Right atrium auricular region (tissue), 2 donors: ENCODE data around the gene INPP5A. TPM values are rescaled to one million over a fixed set of nuclear protein-coding genes. Genes with fewer than 3 reads are reported as not detected.
A peak's percentile ranks its signal among the peaks of the same experiment; 100 is the strongest.

Experiments
- DNase-seq: peaks from one replicate; pipeline ENCODE4 v3.0.0-alpha.2; 2019; ENCODE audit warnings: low spot score
- H3K27ac ChIP-seq, 2 donors: fragments of 200-600 bp; sonication (generic); 1 replicate in 1 of 2; 2 replicates in 1 of 2; pipeline ENCODE4 v1.5.1; 2016 to 2019
- H3K27me3 ChIP-seq, 2 donors: fragments of 200-600 bp; sonication (generic); one replicate each; pipeline versions ENCODE4 v1.5.1 to v1.6.0; 2017 to 2019
- H3K36me3 ChIP-seq: fragments of 200-600 bp; sonication (generic); one replicate; pipeline ENCODE4 v1.5.1; 2016
- H3K4me1 ChIP-seq, 2 donors: fragments of 200-600 bp; sonication (generic); one replicate each; pipeline versions ENCODE4 v1.5.1 to v1.6.0; 2017 to 2019
- H3K4me3 ChIP-seq, 2 donors: fragments of 200-600 bp; sonication (generic); 1 replicate in 1 of 2; 2 replicates in 1 of 2; pipeline ENCODE4 v1.5.1; 2017 to 2019; ENCODE audit warnings: mild to moderate bottlenecking in 1 of 2, moderate library complexity in 1 of 2
- H3K9me3 ChIP-seq, 2 donors: fragments of 200-600 bp; sonication (generic); one replicate each; pipeline ENCODE4 v1.5.1; 2019
- total RNA-seq, 2 donors: library from RNA; depleted of rRNA; stranded (reverse); fragments of >200 nt; gene quantifications; one replicate each; pipeline ENCODE4 v1.1.0, GENCODE V29; 2016
- TF ChIP-seq, protein P1 (sequence below), 2 donors: fragments of 200-600 bp; sonication (generic); IDR thresholded peaks; one replicate each; pipeline ENCODE4 v1.5.1; 2019; ENCODE audit warnings: antibody characterized with exemption in 2 of 2

INPP5A gene
- total RNA-seq, 2 donors from 2014 or later = 116 to 143 TPM

DNA sequence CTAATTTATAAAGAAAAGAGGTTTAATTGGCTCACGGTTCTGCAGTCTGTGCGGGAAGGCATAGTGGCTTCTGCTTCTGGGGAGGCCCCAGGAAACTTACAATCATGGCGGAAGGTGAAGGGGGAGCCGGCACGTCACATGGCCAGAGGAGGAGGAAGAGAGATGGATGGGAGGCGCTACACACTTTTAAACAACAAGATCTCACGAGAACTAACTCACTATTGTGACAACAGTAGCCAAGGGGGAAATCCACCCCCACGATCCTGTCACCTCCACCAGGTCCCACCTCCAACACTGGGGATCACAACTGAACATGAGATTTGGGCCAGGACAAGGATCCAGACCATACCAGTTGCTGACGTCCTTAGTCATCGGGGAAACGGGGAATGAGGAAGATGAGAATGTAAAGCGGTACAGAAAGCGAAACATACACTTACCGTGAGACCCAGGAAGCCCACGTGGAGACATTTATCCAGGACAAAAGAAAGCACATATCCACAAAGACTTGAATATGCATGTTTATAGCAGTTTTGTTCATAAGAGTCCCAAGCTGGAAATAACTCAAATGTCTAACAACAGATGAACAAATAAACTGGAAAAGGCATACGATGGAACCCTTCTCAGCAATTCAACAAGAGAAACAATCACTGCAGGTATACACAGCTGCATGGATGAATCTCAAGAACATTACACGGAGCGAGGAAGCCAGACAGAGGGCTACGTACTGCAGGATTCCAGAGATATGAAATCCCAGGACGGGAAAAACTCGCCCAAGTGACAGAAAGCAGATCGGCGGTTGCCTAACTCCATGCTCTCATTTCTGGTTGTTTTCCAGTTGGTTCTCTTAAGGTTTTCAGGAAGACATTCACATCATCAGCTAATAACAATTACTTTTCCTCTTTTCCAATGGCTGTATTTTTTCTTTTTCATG, 26.2 kb upstream of the INPP5A start:
- Histone ChIP-seq H3K27me3 (no peaks in the 10 kb centered on the region), H3K27ac (peak overlapping the region in 1 of 2 donors; percentile 27), H3K36me3 (no peaks in the 10 kb centered on the region), H3K4me1 (peaks cover 3 to 42% of the 10 kb centered on the region in 2 donors), H3K9me3 (no peaks in the 10 kb centered on the region), H3K4me3 (no peak overlapping the region)
- TF ChIP-seq, protein P1, sequence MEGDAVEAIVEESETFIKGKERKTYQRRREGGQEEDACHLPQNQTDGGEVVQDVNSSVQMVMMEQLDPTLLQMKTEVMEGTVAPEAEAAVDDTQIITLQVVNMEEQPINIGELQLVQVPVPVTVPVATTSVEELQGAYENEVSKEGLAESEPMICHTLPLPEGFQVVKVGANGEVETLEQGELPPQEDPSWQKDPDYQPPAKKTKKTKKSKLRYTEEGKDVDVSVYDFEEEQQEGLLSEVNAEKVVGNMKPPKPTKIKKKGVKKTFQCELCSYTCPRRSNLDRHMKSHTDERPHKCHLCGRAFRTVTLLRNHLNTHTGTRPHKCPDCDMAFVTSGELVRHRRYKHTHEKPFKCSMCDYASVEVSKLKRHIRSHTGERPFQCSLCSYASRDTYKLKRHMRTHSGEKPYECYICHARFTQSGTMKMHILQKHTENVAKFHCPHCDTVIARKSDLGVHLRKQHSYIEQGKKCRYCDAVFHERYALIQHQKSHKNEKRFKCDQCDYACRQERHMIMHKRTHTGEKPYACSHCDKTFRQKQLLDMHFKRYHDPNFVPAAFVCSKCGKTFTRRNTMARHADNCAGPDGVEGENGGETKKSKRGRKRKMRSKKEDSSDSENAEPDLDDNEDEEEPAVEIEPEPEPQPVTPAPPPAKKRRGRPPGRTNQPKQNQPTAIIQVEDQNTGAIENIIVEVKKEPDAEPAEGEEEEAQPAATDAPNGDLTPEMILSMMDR (IDR thresholded peaks at IDR 0.05) = no peak
- peak; percentile 82 for DNase-seq

DNA sequence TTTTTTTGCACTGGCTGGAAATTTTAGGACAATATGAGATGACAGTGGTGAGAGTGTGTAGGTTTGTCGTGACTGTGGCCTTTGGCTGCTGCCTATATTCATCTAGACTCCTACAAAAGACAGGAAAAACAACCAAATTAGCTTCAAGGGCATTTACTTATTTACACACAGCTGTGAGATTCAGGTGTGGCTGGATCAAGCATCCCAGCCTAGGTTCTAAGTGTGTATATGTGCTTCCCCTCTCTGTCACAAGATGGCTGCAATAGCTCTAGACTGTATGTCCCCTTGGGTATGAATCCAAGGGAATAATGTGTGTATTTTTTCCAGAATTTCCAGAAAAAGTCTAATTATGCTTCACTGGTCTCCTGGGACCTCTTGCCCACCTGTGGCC, 25.5 kb upstream of the INPP5A start:
- TF ChIP-seq, protein P1 (IDR thresholded peaks at IDR 0.05) = no peak
- H3K36me3 ChIP-seq = no peaks in the 10 kb centered on the region
- H3K27ac ChIP-seq = peak overlapping the region in 1 of 2 donors; percentile 27
- no peak for DNase-seq
- peaks cover 3 to 43% of the 10 kb centered on the region in 2 donors for H3K4me1 ChIP-seq
- H3K4me3 ChIP-seq = no peak overlapping the region
- no peaks in the 10 kb centered on the region for H3K27me3 ChIP-seq
- no peaks in the 10 kb centered on the region for H3K9me3 ChIP-seq

DNA sequence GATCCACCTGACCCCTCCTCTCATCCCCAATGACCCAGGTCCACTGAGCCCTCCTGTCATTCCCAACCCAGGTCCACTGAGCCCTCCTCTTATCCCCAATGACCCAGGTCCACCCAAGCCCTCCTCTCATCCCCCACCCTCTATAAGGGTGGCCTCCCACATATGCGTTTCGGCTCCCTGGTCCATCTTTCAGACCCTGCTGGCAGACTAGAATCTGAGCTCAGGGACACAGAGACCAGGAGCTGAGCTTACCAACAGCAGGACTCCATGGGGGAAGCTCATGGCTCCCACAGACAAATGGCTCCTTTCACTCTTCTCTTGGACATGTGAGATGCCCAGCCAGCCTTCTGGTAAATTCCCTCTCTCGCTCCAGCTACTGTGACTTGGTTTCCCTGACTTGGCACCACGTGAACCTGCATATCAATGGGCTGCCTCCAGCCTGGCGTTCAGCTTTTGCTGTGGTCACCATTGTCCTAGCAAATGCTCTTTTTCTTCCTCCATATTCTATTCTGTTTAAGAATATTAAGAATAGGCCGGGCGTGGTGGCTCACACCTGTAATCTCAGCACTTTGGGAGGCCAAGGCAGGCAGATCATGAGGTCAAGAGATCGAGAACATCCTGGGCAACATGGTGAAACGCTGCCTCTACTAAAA, 24.8 kb upstream of the INPP5A start:
- no peaks in the 10 kb centered on the region for H3K9me3 ChIP-seq
- H3K27ac ChIP-seq = no peak overlapping the region
- H3K27me3 ChIP-seq = no peaks in the 10 kb centered on the region
- no peak for DNase-seq
- no peaks in the 10 kb centered on the region for H3K36me3 ChIP-seq
- TF ChIP-seq, protein P1 (IDR thresholded peaks at IDR 0.05) = no peak
- peaks cover 3 to 47% of the 10 kb centered on the region in 2 donors for H3K4me1 ChIP-seq
- H3K4me3 ChIP-seq = no peak overlapping the region

DNA sequence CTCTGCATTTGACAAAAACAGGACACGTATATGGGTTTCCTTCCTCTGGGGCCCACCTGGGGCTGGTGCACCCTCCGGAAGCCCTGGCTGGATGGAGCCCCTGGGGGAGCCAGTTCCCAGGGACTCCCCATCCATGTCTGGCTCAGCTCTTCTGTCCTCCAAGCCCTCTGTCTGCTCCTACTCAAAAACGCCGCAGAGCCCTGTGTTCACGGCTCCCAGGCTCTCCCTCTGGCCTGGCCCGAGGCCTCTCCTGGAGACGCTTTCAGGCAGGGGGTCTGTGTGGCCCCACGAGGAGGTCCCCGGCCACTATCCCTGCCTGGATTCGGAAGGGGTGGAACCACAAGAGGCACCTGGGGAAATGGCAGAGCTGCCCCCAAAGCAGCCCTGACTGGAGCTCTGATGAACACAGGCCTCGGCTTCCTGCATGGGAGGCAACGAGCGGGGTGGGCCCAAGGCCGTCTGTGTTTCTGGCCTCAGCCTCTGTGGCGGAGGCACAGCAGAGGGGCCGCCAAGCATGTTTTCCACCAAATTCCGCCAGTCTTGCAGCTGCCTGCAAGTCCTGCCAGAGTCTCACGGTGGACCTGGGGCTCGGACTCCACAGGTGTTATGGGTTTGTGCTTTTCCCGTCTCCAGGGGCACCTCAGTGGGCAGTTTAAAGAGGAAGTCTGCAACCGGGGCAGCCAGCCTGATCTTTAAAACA, 22.6 kb upstream of the INPP5A start:
- DNase-seq = no peak

More for the DNA sequence above, 22.6 kb upstream of the INPP5A start:
- peak overlapping the region; percentile 58 to 98 for H3K27ac ChIP-seq
- H3K4me1 ChIP-seq = peaks cover 3 to 53% of the 10 kb centered on the region in 2 donors
- no peaks in the 10 kb centered on the region for H3K27me3 ChIP-seq
- TF ChIP-seq, protein P1 (IDR thresholded peaks at IDR 0.05) = no peak
- no peaks in the 10 kb centered on the region for H3K36me3 ChIP-seq
- no peaks in the 10 kb centered on the region for H3K9me3 ChIP-seq
- no peak overlapping the region for H3K4me3 ChIP-seq
